Ascending aorta (tissue), 2 donors: Measurements from ENCODE around the gene CLEC16A. TPM values are rescaled to one million over a fixed set of nuclear protein-coding genes. Genes with fewer than 3 reads are reported as not detected.

Experiments used
- DNase-seq, 2 donors: peaks; one replicate each; pipeline ENCODE4 v3.0.0-alpha.2; 2019; ENCODE audit warnings: low spot score in 2 of 2
- H3K27ac ChIP-seq, 2 donors: fragments of 200-600 bp; sonication (generic); one replicate each; pipeline ENCODE4 v1.5.1; 2016 to 2017; ENCODE audit warnings: mild to moderate bottlenecking in 1 of 2
- H3K27me3 ChIP-seq: fragments of 200-600 bp; sonication (generic); one replicate; pipeline ENCODE4 v1.5.1; 2017
- H3K36me3 ChIP-seq, 2 donors: fragments of 200-600 bp; sonication (generic); one replicate each; pipeline ENCODE4 v1.5.1; 2016
- H3K4me1 ChIP-seq, 2 donors: fragments of 200-600 bp; sonication (generic); one replicate each; pipeline ENCODE4 v1.5.1; 2016 to 2017; ENCODE audit warnings: mild to moderate bottlenecking in 1 of 2
- H3K4me3 ChIP-seq, 2 donors: fragments of 200-600 bp; sonication (generic); one replicate each; pipeline ENCODE4 v1.5.1; 2016 to 2017; ENCODE audit warnings: mild to moderate bottlenecking in 1 of 2
- H3K9me3 ChIP-seq, 2 donors: fragments of 200-600 bp; sonication (generic); one replicate each; pipeline ENCODE4 v1.5.1; 2016
- intact Hi-C: fragments of 100-400 bp; cut with DNase I; formaldehyde crosslinking; loops from one replicate; pipeline ENCODE4 v1.15.1; 2023
- total RNA-seq: library from RNA; depleted of rRNA; stranded (reverse); fragments of >200 nt; gene quantifications from one replicate; pipeline ENCODE4 v1.1.0, GENCODE V29; 2016
- TF ChIP-seq, protein P1 (sequence below), 3 experiments: fragments of 200-600 bp in 2 of 3; fragments of 450-650 bp in 1 of 3; sonication (generic) in 2 of 3; IDR thresholded peaks; one replicate each; pipeline ENCODE4 v1.5.1; 2016 to 2019; ENCODE audit warnings: antibody characterized with exemption in 3 of 3, mild to moderate bottlenecking in 1 of 3, moderate library complexity in 1 of 3

Gene CLEC16A
- total RNA-seq, 1 donor from 2014 or later: 16.2 TPM

DNA sequence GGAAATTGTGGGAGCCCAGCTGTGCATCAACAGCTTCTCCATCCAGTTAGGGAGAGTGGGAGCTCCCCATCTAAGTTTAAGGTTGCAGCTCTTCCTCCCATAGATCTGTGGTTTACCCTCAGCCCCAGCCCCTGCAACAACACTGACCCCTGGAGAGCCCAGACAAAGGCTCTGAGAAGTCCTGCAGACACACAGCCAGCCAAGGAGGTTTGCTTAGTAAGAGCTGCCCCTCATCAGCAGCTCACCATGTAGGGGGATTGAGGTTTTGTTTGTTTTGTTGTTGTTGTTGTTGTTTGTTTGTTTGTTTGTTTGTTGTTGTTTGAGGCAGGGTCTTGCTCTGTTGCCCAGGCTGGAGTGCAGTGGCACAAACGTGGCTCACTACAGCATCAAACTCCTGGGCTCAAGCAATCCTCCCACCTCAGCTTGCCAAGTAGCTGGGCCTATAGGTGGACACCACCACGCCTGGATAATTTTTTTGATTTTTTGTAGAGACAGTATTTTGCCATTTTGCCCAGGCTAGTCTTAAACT lies 138.6 kb downstream of the CLEC16A start:
- DNase-seq: no peak
- intact Hi-C loops: no loop called here
- Histone ChIP-seq H3K9me3 (no peaks in the 10 kb centered on the region), H3K27me3 (no peaks in the 10 kb centered on the region), H3K4me1 (peaks cover 10 to 27% of the 10 kb centered on the region in 2 donors), H3K36me3 (peaks cover 3 to 4% of the 10 kb centered on the region in 2 donors), H3K27ac (peak overlapping the region in 1 of 2 donors; percentile 51), H3K4me3 (no peak overlapping the region)
- TF ChIP-seq, protein P1, sequence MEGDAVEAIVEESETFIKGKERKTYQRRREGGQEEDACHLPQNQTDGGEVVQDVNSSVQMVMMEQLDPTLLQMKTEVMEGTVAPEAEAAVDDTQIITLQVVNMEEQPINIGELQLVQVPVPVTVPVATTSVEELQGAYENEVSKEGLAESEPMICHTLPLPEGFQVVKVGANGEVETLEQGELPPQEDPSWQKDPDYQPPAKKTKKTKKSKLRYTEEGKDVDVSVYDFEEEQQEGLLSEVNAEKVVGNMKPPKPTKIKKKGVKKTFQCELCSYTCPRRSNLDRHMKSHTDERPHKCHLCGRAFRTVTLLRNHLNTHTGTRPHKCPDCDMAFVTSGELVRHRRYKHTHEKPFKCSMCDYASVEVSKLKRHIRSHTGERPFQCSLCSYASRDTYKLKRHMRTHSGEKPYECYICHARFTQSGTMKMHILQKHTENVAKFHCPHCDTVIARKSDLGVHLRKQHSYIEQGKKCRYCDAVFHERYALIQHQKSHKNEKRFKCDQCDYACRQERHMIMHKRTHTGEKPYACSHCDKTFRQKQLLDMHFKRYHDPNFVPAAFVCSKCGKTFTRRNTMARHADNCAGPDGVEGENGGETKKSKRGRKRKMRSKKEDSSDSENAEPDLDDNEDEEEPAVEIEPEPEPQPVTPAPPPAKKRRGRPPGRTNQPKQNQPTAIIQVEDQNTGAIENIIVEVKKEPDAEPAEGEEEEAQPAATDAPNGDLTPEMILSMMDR (IDR thresholded peaks at IDR 0.05): no peak

DNA sequence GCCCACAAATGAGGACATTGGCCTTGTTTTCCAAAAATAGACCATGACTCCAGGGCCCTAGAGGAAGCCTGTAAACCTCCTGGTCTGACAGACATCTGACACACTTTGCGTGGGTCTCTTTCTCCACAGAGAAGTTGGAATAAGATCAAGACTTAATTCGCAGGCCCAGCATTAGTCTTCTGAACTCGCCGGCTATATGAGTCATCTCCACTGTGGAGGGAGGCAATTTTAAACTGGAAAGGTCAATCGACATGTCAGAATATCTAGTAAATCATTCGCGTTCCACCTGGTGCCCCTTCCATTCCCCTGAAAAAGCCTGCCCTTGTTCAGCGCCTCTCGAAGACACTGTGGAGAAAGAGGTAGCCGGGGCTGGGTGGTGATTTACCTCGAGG lies 140.1 kb downstream of the CLEC16A start:
- TF ChIP-seq, protein P1 (IDR thresholded peaks at IDR 0.05): no peak
- Histone ChIP-seq H3K36me3 (peaks cover 3 to 4% of the 10 kb centered on the region in 2 donors), H3K9me3 (no peaks in the 10 kb centered on the region), H3K4me1 (peaks cover 4 to 13% of the 10 kb centered on the region in 2 donors), H3K27ac (peak overlapping the region in 1 of 2 donors; percentile 51), H3K4me3 (no peak overlapping the region), H3K27me3 (no peaks in the 10 kb centered on the region)
- DNase-seq: no peak
- intact Hi-C loops: no loop called here

DNA sequence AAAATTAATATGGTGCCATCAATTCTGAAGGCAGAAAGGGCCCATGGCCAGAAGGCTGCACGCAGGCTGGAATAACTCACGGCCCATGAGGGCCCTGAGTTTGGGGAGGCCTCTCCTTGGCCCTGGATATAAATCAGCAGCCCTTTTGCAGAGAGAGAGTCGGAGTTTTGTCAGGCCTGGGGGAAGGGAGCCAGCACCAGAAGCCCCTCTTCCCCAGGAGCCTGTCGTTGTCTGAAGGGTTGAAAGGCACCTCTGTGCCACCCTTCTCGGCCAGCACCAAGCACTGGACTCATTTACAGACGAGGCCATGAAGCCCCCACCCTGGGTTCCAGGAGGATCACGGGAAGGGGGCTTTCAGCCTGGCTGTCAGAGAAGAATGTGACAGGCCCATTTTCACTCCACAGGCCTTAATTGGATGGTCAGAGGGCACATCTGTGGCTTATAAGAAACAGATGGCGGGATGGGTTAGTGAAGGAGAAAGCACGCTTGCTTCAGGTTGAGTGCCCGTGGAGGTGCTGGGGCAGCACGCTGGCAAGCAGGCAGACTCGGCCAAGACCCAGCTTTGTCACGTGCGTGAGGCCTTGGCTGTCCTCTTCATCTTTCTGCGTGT lies 140.6 kb downstream of the CLEC16A start:
- no peak overlapping the region for H3K4me3 ChIP-seq
- intact Hi-C loops: no loop called here
- DNase-seq: no peak
- no peaks in the 10 kb centered on the region for H3K9me3 ChIP-seq
- peaks cover 3 to 4% of the 10 kb centered on the region in 2 donors for H3K36me3 ChIP-seq
- H3K4me1 ChIP-seq: peaks cover 4 to 8% of the 10 kb centered on the region in 2 donors
- H3K27me3 ChIP-seq: no peaks in the 10 kb centered on the region
- TF ChIP-seq, protein P1 (IDR thresholded peaks at IDR 0.05): no peak
- peak overlapping the region in 1 of 2 donors; percentile 39 for H3K27ac ChIP-seq

DNA sequence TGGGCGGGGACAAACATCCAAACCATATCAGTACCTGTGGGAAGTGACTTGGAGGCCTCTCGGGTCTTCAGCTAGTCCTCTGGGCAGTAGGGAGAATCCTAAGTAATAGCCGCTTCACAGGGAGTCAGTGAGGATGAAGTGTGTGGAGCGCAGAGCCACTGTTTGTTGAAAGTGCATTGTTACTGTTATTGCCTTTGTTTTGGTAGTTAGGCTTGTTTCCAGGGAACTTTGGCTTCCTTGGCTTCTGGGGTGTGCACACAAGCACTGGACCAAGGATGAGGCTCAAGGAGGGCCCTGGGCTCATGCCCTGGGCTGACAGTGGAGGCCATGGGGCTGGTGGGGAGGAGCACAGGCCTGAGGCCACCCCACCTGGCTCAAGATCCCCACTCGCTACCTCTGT lies 141.6 kb downstream of the CLEC16A start:
- Histone ChIP-seq H3K27me3 (no peaks in the 10 kb centered on the region), H3K9me3 (no peaks in the 10 kb centered on the region), H3K4me1 (peaks cover 4 to 5% of the 10 kb centered on the region in 2 donors), H3K4me3 (no peak overlapping the region), H3K27ac (no peak overlapping the region), H3K36me3 (peaks cover 3 to 4% of the 10 kb centered on the region in 2 donors)
- DNase-seq: no peak
- TF ChIP-seq, protein P1 (IDR thresholded peaks at IDR 0.05): no peak
- intact Hi-C loops: no loop called here

DNA sequence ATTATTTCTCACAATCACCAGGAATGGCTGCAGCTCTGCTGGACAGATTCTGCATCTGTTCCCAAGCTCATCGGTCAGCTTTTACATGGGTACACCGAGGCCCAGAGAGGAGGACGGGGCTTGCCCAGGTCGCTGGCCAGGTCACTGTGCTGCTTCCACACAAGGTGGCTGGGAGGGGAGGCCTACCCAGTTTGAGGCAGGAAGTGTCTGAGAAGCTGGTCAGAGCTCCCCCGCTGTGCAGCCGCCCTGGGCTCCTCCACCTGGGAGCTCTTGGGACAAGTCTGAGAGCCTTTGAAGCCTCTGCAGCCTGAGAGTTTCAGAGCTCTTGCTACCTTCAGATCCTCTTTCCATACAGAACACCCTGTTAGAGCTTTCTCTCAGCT lies 143.3 kb downstream of the CLEC16A start:
- Histone ChIP-seq H3K36me3 (peaks cover 0 to 12% of the 10 kb centered on the region in 2 donors), H3K9me3 (no peaks in the 10 kb centered on the region), H3K4me3 (no peak overlapping the region), H3K4me1 (peaks cover 4 to 5% of the 10 kb centered on the region in 2 donors), H3K27ac (no peak overlapping the region), H3K27me3 (no peaks in the 10 kb centered on the region)
- DNase-seq: no peak
- TF ChIP-seq, protein P1 (IDR thresholded peaks at IDR 0.05): no peak
- intact Hi-C loops: no loop called here
